Choroid plexus epithelial cell (primary cell): ENCODE measurements around the gene CENPO.

Experiments used
- DNase-seq: peaks from one replicate; pipeline ENCODE4 v3.0.0-alpha.2; 2010; ENCODE audit warnings: low read depth
- H3K4me3 ChIP-seq: 2 replicates; pipeline ENCODE4 v1.5.1; 2011; ENCODE audit warnings: low read depth, mild to moderate bottlenecking, control low read depth, low read length, moderate library complexity
- CTCF ChIP-seq: conservative IDR thresholded peaks from 2 replicates; pipeline ENCODE4 v1.5.1; 2011; ENCODE audit warnings: low read depth, mild to moderate bottlenecking, control low read depth, inconsistent platforms, low read length, moderate library complexity

The CENPO gene

GRCh38 chr2:24855022-24855622 is 61.9 kb downstream of the CENPO start:
- peak; percentile 51 for DNase-seq
- no peak for TF ChIP-seq CTCF
- no peak overlapping the region for H3K4me3 ChIP-seq

GRCh38 chr2:24855726-24856125 is 62.5 kb downstream of the CENPO start:
- peak; percentile 67 for DNase-seq
- no peak overlapping the region for H3K4me3 ChIP-seq
- TF ChIP-seq CTCF, result no peak

GRCh38 chr2:24856791-24857211 is 63.6 kb downstream of the CENPO start:
- DNase-seq, result no peak
- no peak for TF ChIP-seq CTCF

GRCh38 chr2:24857746-24858145 is 64.5 kb downstream of the CENPO start:
- peak; percentile 43 for DNase-seq
- TF ChIP-seq CTCF, result no peak

More at GRCh38 chr2:24856791-24857211, 63.6 kb downstream of the CENPO start:
- no peak overlapping the region for H3K4me3 ChIP-seq

GRCh38 chr2:24858996-24859395 is 65.8 kb downstream of the CENPO start:
- no peak overlapping the region for H3K4me3 ChIP-seq
- TF ChIP-seq CTCF, result no peak
- no peak for DNase-seq

More at GRCh38 chr2:24857746-24858145, 64.5 kb downstream of the CENPO start:
- no peak overlapping the region for H3K4me3 ChIP-seq

GRCh38 chr2:24859968-24860600 is 66.9 kb downstream of the CENPO start:
- no peak overlapping the region for H3K4me3 ChIP-seq
- DNase-seq, result no peak
- TF ChIP-seq CTCF, result no peak

- no peak for TF ChIP-seq CTCF
- no peak for DNase-seq
- no peak overlapping the region for H3K4me3 ChIP-seq
These were observed 67.4 kb downstream of the CENPO start for GRCh38 chr2:24860631-24861030.
